Adrenal gland (tissue), 5 donors: ENCODE results near the gene ATP5MC3.

Experiments
- CTCF ChIP-seq, 6 experiments: fragments of 450-650 bp in 4 of 6; fragments of 200-600 bp in 2 of 6; sonication (generic) in 1 of 6; IDR thresholded peaks; 1 replicate in 5 of 6; 2 replicates in 1 of 6; pipeline versions ENCODE4 v1.5.1 to v1.8.0; 2016 to 2021; ENCODE audit warnings: antibody characterized with exemption in 6 of 6, mild to moderate bottlenecking in 2 of 6, moderate library complexity in 1 of 6
- POLR2A ChIP-seq, 2 donors: fragments of 450-650 bp; IDR thresholded peaks; one replicate each; pipeline ENCODE4 v1.6.1; 2017; ENCODE audit warnings: antibody characterized with exemption in 2 of 2, mild to moderate bottlenecking in 2 of 2, moderate library complexity in 1 of 2
- donor health status: DM: no; HTN: no; CAD: no.

DNA sequence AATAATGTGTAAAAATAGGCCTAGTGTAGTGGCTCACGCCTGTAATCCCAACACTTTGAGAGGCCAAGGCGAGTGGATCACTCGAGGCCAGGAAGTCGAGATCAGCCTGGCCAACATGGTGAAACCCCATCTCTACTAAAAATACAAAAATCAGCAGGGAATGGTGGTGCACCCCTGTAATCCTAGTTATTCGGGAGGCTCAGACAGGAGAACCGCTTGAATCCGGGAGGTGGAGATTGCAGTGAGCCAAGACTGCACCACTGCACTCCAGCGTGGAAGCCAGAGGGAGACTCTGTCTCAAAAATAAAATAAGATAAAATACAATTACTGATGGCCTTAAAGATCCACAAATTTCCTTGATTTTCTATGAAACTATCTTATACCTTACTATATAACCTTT is 17.3 kb downstream of the ATP5MC3 start:
- TF ChIP-seq CTCF (IDR thresholded peaks at IDR 0.05) (no peak), POLR2A (IDR thresholded peaks at IDR 0.05) (no peak)
